Urinary bladder (tissue), 2 donors: Measurements from ENCODE around the gene LDHA. TPM values are rescaled to one million over a fixed set of nuclear protein-coding genes. Genes with fewer than 3 reads are reported as not detected.

Source experiments
- polyA plus RNA-seq: library from polyadenylated mRNA; stranded (reverse); fragments of 200-250 nt; gene quantifications from one replicate; pipeline ENCODE4 v1.2.3, GENCODE V29; 2013
- small RNA-seq: library from RNA; depleted of rRNA; stranded (forward); fragments of <200 nt; gene quantifications from one replicate; pipeline ENCODE3, GENCODE V24; 2014
- total RNA-seq: library from RNA; depleted of rRNA; stranded (reverse); fragments of >200 nt; gene quantifications from one replicate; pipeline ENCODE4 v1.2.3, GENCODE V29; 2014
- donor health status: healthy.

The LDHA gene
- total and polyA plus RNA-seq, 2 donors: 163 to 542 TPM

Small RNA genes lying within 50 kb of the gene (small RNA-seq; reads per million reads assigned to genes)
- not detected for gene MIR3159

Other genes starting within 250 kb of the LDHA start
- not detected for gene MRGPRX4, start 221.7 kb upstream of the LDHA start, total RNA-seq
- gene MRGPRX4, start 221.7 kb upstream of the LDHA start, polyA plus RNA-seq: not detected
- not detected for gene SAA4, start 157.8 kb upstream of the LDHA start, total RNA-seq
- 0.54 TPM for gene SAA4, start 157.8 kb upstream of the LDHA start, polyA plus RNA-seq
- not detected for gene SAA2, start 145.9 kb upstream of the LDHA start, total RNA-seq
- 13.7 TPM for gene SAA2, start 145.9 kb upstream of the LDHA start, polyA plus RNA-seq
- not detected for gene SAA1, start 128.3 kb upstream of the LDHA start, total RNA-seq
- 44.4 TPM for gene SAA1, start 128.3 kb upstream of the LDHA start, polyA plus RNA-seq
- 55.3 TPM for gene HPS5, start 72.4 kb upstream of the LDHA start, total RNA-seq
- 8.4 TPM for gene HPS5, start 72.4 kb upstream of the LDHA start, polyA plus RNA-seq
- gene GTF2H1, start 72.0 kb upstream of the LDHA start, total RNA-seq: 119 TPM
- 31.9 TPM for gene GTF2H1, start 72.0 kb upstream of the LDHA start, polyA plus RNA-seq
- not detected for gene LDHC, start 17.8 kb downstream of the LDHA start, total RNA-seq
- not detected for gene LDHC, start 17.8 kb downstream of the LDHA start, polyA plus RNA-seq
- gene LDHAL6A, start 61.3 kb downstream of the LDHA start, total RNA-seq: not detected
- not detected for gene LDHAL6A, start 61.3 kb downstream of the LDHA start, polyA plus RNA-seq
- gene TSG101, start 132.4 kb downstream of the LDHA start, total RNA-seq: 46.2 TPM
- 58.6 TPM for gene TSG101, start 132.4 kb downstream of the LDHA start, polyA plus RNA-seq
- gene UEVLD, start 194.2 kb downstream of the LDHA start, total RNA-seq: 37.6 TPM
- gene UEVLD, start 194.2 kb downstream of the LDHA start, polyA plus RNA-seq: 15.2 TPM
- gene MISFA, start 205.2 kb downstream of the LDHA start, total RNA-seq: 2.6 TPM
- 1.0 TPM for gene MISFA, start 205.2 kb downstream of the LDHA start, polyA plus RNA-seq
- gene SPTY2D1, start 239.8 kb downstream of the LDHA start, total RNA-seq: 27.1 TPM
- gene SPTY2D1, start 239.8 kb downstream of the LDHA start, polyA plus RNA-seq: 8.9 TPM